ENCODE results near the gene SGK2. TPM values are rescaled to one million over a fixed set of nuclear protein-coding genes. Genes with fewer than 3 reads are reported as not detected.

The SGK2 gene
- total and polyA plus RNA-seq, 2 of the 13 experiments (the other 11 are each of a cell fraction or from before 2014, with no cell fraction given): 6.2 to 29.4 TPM

- TF ChIP-seq ATF4 (CRISPR knock-in tag; IDR thresholded peaks at IDR 0.05) (0 out of 4 replicates have a peak, but pooled peaks of 1 of the 2 experiments have one; percentile 5), BHLHE40 (IDR thresholded peaks at IDR 0.05; ENCODE audit: low read length) (no peak; the same call in 1 of the 2 replicates), ZEB1 (IDR thresholded peaks at IDR 0.05; ENCODE audit: insufficient replicate concordance, low read depth) (peak; percentile 80), TFE3 (CRISPR knock-in tag; IDR thresholded peaks at IDR 0.05) (no peak; the same call in 1 of the 2 replicates), ZFY (CRISPR knock-in tag; IDR thresholded peaks at IDR 0.05) (peak; percentile 99), ZGPAT (CRISPR knock-in tag; IDR thresholded peaks at IDR 0.05) (peak; percentile 55), MLX (CRISPR knock-in tag; IDR thresholded peaks at IDR 0.05) (peak; percentile 53), MED1 (CRISPR knock-in tag; IDR thresholded peaks at IDR 0.05) (peak; percentile 90), ZNF253 (CRISPR knock-in tag; IDR thresholded peaks at IDR 0.05; ENCODE audit: borderline replicate concordance) (0 out of 2 replicates have a peak, but pooled peaks have one; percentile 51), ATF5 (CRISPR knock-in tag; IDR thresholded peaks at IDR 0.05; ENCODE audit: low read depth) (no peak), ZNF138 (CRISPR knock-in tag; IDR thresholded peaks at IDR 0.05; ENCODE audit: low read depth) (peak; percentile 85; the same call in 1 of the 2 replicates), MYNN (CRISPR knock-in tag; IDR thresholded peaks at IDR 0.05; ENCODE audit: low read depth) (no peak), FLYWCH1 (CRISPR knock-in tag; IDR thresholded peaks at IDR 0.05) (no peak), ZBTB3 (CRISPR knock-in tag; IDR thresholded peaks at IDR 0.05; ENCODE audit: borderline replicate concordance, low read depth) (no peak; the same call in none of the 2 replicates), ARHGAP35 (CRISPR knock-in tag; IDR thresholded peaks at IDR 0.05; ENCODE audit: borderline replicate concordance) (peak; percentile 92), TEF (CRISPR knock-in tag; IDR thresholded peaks at IDR 0.05) (no peak), RARG (CRISPR knock-in tag; IDR thresholded peaks at IDR 0.05; ENCODE audit: low read depth) (no peak), ZNF362 (CRISPR knock-in tag; IDR thresholded peaks at IDR 0.05; ENCODE audit: borderline replicate concordance) (no peak), HDAC1 (CRISPR knock-in tag; IDR thresholded peaks at IDR 0.05) (peak; percentile 75), ATAD3A (CRISPR knock-in tag; IDR thresholded peaks at IDR 0.05) (no peak)
Measured at GRCh38 chr20:43558412-43559146, at the start of gene SGK2 (continued).

All from HepG2 (cell line).